GM21529 (cell line): ENCODE data around the gene C15orf62.

ENCODE experiments used
- ATAC-seq: cut with Tn5 transposase; IDR thresholded peaks from one replicate; pipeline ENCODE4 v1.9.1; 2021; ENCODE audit not compliant: unreplicated experiment

C15orf62 gene

DNA sequence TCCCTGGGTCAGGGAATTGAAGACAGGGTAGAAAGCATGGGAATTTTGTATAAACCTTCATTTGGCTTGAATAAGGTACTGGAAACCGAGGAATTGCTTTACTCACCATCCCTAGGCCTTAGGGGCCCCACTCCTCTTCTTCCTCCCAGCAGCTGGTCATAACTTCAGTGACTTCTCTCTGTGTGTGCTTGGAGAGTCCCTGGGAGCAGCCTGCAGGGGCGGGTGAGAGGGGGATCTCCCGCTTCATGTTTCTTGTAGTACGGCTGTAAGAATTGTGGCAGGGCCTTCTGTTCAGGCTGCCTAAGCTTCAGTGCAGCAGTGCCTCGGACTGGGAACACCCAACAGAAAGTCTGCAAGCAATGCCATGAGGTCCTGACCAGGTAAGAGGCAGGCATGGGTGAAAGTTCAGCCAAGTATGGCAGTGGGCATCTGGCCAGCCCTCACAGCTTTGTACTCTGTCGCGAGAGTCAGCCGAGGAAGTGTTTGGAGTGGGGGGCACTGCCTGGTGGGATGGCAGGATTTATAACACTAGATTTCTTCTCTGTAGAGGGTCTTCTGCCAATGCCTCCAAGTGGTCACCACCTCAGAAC is 39.2 kb downstream of the C15orf62 start:
- no peak for ATAC-seq

DNA sequence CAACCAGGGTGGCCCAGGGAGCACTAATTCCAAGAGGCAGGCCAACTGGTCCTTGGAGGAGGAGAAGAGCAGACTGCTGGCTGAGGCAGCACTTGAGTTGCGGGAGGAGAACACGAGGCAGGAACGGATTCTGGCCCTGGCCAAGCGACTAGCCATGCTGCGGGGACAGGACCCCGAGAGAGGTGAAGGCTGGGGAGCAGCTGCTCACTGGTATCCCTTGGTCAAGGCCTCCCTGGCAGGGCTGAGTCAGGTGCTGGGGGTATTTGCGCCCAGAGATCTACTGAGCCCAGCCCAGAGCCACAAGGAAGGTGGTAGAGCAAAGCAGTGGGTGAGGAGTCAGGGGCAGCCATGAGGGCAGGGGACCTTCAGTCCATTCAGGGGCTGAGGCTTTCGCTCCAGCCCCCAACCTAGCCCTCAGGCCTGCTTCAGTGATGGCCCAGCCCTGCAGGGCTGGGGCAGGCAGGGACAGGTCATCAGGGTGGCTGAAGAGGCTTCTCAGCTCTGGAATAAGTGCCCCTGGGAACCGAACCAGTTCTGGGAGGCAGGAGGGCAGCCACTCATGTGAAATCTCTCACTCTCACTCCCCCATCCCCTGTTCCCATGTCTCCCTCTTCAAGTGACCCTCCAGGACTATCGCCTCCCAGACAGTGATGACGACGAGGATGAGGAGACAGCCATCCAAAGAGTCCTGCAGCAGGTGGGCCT is 43.1 kb downstream of the C15orf62 start:
- ATAC-seq = no peak

DNA sequence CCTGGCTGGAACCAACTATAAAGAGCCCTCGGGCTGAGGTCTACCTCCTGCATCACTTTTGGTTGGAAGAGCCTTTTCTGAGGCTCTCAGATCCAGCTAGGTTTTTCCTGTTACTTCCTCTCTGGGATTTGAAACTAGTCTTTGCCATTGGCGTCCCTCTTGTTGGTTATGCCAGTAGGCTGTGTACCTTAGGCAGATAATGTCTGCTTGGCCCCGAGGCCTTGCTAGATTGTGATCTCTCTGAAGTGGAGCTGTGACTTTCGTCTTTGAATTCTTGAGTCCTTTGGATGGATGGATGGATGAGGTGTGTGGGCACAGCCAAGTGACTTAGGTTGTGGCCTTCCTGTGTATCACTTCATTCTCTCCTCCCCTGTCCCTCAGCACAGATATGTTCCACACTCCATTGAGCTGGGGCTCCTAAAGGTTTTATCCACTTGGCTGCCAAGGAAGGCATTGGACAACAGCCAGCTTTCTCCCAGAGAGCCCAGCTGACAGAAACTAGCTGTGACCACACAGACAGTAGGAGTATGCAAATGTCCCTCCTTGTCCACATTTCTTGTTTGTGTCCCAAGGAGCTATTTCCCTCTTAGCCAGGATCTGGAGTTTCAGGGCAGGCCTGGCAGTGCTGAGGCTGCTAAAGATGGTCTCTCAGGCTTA is 45.4 kb downstream of the C15orf62 start:
- ATAC-seq = no peak

DNA sequence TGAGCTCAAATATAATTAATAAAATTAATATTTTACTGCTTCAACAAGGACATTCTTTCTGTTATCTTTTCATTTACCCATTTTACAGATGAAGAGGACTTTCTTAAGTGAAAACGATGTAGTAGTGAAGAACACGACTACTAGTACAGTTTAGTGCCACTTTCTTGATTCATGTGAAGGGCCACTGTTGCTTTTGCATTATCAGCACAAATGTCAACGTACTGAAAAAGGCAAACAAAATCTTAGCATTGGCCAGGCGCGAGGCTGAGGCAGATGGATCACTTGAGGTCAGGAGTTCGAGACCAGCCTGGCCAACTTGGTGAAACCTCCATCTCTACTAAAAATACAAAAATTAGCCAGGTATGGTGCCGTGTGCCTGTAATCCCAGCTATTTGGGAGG is 49.3 kb downstream of the C15orf62 start:
- no peak for ATAC-seq

DNA sequence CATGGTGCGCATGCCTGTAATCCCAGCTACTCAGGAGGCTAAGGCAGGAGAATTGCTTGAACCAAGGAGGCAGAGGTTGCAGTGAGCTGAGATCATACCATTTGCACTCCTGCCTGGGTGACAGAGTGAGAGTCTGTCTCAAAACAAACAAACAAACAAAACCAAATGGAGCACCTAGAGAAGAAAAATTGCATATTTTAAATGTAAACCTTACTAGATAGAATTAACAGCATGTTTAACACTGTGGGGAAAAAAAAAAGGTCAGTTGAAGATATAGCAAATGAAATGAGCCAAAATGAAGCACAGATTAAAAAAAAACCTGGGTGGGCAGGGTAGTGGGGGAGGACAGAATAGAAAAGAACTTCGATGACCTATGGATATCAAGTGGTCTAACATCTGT is 51.4 kb downstream of the C15orf62 start:
- no peak for ATAC-seq
